CD4-positive, alpha-beta T cell treated with Interleukin-6 for 4 hours (primary cell): ENCODE measurements around the gene ARIH2.

Experiments
- DNase-seq: peaks from one replicate; pipeline ENCODE4 v3.0.0-alpha.2; 2020; ENCODE audit warnings: mixed read lengths

Gene ARIH2

DNA sequence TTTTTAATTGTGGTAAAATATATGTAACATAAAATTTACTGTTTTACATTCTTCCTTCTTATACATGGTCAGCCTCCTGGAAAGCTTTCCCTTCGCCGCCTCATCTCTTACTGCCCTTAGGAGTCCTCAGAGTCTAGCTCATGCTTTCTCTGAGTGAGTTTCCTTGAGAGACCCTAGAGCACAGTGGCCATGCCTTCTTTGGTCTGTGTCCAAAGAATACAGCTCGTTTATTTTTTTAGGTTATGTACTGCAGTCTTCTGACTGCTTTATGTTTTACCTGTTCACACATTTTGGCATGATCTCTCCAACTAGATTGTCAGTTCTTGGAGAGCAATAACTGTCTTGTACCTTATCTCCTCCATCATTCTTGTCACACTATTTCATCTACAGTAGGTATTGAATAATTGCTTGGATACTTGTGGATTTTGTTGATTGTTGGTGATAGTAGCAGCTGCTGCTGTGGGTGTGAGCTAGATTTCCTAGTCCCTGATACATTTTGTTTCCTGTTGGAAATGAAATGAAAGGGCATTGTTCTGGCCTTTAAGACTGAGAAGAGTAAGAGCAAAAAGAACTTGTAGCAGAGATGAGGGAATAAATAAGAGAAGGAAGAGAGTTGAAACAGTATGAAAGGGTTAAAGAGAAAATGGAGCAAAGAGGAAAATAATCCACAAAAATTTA, 10.9 kb downstream of the ARIH2 start:
- DNase-seq: no peak

DNA sequence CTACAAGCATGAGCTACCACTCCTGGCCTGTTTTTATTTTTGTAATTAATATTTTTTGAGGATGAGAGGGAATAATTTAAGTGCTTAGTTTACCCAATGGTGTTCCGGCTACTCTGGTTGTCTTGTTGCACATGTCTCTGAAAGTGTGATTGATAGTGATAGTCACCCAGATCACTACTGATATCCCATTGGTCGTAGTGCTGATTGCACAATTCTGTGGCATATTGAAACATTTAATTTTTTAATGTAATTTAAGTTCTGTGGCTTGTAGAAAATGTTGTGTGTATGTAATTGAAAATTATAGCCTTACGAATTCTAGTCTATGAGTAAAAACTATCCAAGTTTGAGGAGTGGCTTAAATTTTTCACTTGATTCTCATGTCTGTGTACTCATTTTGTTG, 11.9 kb downstream of the ARIH2 start:
- DNase-seq: no peak

DNA sequence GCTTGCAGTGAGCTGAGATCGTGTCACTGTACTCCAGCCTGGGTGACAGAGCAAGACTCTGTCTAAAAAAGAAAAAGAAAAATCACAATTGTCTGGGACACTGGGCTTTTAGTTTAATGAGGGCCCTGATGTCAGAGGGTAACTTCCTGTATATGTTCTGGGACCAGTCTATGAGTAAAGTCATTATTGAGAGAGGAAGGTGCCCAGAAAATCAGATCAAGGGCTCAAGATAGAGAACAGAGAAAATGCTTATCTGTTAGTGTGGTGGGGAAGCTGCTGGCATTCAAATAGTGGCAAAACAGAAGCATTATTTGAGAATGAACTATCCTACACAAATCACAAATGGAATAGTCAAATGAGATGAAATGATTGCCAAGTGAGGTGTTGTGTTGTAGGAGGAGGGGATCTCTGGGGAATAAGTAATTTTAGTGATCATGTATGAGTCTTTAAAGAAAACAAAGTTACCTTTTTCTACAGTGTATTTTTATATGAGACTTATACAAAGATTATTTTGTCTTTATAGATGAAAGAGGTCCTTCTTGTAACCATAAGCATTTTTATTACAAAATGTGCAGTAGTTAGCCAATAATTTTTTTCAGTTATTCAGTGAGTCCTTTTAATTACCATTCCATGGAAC, 13.4 kb downstream of the ARIH2 start:
- no peak for DNase-seq

DNA sequence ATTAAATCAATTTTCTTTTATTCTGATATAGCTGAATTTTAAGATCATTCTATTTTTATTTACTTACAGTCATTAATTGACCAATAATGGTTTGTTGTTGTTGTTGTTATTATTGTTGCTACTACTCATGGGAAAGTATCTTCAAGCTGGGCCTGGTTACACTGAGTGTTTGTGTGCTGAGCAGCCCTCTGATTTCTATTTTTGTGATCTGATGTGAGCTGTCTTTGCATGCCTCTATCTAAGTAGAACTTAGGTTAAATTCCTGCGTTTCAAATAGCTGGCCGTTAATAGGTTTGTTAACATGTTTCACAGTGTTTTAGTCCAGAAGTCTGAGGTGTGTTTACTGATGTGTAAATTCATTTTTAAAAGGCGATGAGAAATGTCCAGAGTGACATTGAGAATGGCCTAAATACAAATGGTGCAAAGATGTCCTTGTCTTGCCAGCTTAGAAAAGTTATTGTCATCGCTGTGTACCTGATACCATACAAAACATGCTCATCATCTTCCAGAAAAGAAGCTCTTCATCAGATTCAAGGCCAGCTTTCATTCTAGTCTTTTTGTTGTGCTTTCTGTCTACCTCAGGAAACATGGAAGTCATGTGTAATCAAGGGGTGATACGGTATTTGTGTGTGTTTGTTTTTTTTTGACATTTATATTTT, 15.8 kb downstream of the ARIH2 start:
- DNase-seq: no peak

DNA sequence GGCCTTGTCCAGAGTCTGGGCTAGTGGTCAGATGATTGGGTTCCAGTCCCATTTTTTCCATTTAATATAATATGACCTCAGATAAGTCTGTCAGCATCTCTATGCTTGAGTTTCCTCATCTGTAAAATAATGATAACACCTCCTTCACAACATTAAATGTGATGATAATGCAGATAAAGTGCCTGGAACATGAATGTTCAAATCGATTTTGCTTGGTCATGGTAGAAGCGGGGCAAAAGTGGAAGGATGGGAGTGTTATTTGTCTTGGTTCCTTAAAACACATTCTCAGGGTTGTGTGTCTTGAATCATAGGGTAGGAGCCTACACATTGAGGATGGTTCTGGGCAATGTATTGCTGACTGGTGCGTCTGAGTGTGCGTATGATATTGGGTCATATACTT, 16.9 kb downstream of the ARIH2 start:
- DNase-seq: no peak

DNA sequence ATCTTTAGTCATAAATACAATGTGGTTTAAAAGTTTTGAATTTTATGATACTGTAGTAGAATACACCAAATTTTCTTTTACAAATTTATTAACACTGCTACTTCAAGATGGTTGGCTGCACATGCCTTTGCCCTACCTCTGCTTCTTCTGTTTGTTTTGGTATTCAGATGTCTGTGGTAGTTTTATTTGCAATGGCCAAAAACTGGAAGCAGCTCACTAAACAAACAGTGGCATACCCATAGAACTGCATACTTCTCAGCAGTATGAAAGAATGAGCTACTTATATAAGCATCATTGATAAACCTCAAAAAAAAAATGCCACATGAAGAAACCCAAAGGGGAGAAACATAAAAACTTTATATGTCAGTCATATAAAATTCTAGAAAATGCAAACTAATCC, 19.5 kb downstream of the ARIH2 start:
- DNase-seq: no peak

DNA sequence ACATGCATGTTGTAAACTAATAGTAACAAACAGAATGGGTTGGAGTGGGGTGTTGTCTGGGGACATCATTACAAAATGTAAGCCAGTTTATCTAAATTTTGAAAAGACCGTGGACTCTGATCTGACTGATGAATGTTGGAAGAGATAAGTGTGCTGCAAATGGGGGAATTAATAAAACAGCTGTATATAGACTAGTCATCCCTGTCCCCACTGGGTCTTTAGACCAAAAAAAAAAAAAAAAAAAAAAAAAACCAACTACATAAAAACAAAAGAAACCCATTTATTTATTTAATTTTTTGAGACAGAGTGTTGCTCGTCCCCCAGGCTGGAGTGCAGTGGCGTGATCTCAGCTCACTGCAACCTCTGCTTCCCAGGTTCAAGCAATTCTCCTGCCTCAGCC, 20.0 kb downstream of the ARIH2 start:
- no peak for DNase-seq

DNA sequence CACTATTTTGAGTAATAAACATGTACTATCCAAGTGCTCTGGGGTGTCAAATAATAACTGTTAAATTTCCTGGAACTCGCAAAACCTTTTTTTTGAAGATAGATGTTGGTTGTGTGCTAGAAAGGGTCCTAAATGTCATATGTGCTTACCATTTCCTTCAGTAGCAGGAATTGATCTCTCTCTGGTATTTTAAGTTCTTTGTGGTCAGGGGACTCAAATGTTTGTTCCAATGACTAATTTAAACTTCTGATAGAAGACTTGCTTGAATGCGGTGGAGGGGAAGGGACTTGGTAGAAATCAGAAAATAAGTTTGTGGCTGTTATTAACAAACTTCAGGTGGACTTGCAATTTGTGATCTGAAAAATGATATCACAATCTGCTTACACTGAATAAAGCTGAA, 26.8 kb downstream of the ARIH2 start:
- DNase-seq: no peak

DNA sequence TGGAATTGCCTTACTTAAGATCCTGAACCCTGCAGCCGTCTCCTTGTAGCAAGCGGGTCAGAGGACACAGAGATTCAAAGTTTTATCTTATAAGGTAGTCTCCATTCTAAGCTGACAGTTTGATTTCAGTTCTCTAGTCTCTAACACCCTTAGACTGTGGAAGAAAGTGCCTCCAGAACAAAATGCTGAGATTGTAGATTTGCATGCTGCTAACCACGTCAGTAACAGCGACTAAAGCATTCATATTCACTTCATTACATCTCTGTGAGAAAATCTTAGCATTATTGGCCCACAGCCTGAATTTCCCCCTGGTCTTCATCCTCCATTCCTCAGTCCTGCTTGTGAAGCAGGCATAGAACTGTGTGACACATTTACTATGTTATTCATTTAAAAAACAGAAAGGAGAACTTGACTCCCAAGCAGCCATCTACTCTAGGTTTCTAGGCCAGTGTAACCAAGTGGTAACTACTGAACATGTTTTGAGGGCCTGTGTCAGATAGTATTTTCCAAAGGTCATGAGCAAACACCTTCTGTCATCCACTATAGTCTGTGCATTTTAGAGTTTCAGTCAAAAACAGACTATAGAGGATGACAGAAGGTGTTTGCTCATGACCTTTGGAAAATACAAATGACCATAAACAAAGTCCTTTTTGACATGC, 27.4 kb downstream of the ARIH2 start:
- no peak for DNase-seq

DNA sequence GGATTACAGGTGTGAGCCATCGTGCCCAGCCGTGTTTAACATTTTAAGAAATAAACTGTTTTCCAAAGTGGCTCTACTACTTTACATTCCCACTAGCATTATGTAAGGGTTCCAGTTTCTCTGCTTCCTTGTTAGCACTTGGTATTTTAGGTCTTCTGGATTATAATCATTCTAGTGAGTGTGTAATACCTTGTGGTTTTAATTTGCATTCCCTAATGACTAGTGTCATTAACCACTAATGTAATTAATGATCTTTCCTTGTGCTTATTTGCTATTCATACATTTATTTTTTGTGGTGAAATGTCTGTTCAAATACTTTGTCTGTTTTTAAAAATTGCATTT, 30.7 kb downstream of the ARIH2 start:
- DNase-seq: no peak

DNA sequence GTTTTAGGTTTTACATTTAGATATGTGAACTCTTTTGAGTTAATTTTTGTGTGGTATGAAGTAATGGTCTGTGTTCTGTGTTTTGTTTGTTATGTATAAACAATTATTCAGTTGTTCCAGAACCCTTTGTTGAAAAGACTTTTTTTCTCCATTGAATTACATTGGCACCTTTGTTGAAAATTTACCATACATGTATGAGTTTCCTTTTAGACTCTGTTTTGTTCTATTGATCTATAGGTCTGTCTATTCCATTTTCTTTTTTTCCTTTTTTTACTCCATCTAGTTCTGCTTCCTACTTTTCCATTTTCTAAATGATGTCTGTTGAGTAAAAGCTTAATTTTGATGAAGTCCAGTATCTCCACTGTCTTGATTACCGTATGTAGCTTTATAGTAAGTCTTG, 31.4 kb downstream of the ARIH2 start:
- DNase-seq: no peak

DNA sequence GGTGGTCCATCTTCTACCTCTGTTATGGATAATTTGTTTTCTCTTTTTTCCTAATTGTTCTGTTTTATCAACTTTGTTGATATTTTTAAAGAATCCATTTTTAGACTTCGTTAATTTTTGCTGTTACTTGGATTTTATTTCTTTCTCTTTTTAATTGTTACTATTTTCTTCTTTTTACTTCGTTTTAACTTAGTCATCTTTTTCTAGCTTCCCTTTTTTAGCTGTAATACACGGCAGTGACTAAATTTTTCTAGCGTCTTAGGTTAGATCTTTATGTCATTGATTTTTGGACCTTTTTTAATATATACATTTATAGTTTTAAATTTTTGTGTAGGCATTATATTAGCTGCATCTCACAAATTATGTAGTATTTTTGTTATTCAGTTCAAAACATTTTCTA, 33.1 kb downstream of the ARIH2 start:
- DNase-seq: no peak

DNA sequence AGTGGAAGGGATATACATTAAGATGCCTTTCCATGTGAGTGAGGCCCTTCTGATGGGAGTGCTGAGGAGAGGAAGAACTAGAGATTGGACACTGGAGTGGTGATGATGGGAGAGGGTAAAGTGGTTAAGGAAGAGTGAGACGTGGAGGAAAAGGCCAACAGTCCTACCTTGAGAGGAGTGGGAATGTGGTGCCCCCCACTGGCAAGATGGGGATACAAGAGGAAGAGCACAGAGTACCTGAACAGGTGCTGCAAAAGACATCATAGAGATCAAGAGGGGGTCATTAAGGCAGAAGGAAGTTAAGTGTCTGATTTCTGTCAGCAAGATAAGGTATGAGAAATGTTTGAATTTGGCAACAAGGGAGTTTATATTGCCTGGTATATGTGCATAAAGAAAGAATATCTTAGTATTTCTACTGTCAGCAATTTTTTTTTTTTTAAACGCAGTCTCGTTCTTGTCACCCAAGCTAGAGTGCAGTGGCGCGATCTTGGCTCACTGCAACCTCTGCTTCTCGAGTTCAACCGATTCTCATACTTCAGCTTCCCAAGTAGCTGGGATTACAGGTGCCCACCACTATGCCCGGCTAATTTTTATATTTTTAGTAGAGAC, 34.0 kb downstream of the ARIH2 start:
- DNase-seq: peak; percentile 70

DNA sequence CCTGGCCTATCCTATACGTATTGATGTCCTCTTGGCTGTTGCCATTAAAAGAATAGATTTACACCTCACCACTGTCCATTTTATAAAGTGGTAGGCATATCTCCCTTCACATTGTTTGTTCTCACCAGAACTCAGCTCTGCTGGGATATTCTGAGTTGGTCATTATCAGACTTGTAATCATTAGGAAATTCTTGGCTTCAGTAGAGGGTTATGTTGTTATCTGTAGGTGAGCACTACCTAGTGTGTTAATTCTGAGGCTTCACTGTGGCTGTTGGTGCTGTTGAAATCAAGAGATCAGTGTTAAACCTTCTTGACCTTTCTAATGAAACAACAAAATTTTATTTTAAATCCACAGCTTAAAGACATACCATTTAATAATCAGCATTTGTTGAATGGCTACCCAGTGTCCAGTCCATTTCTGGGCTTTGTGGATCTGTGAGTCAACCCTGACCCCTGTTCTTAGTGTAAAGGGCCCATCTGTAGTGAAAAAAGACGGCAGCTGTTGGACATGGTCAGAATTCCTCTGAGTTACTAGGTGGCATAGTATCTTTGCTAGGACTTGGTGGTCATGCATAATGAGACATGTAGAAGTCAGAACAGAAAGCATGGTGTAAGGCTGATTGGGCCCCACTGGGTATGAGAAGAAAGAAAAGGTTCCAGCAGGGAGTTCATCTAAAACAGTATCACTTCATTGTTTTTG, 38.5 kb downstream of the ARIH2 start:
- no peak for DNase-seq

DNA sequence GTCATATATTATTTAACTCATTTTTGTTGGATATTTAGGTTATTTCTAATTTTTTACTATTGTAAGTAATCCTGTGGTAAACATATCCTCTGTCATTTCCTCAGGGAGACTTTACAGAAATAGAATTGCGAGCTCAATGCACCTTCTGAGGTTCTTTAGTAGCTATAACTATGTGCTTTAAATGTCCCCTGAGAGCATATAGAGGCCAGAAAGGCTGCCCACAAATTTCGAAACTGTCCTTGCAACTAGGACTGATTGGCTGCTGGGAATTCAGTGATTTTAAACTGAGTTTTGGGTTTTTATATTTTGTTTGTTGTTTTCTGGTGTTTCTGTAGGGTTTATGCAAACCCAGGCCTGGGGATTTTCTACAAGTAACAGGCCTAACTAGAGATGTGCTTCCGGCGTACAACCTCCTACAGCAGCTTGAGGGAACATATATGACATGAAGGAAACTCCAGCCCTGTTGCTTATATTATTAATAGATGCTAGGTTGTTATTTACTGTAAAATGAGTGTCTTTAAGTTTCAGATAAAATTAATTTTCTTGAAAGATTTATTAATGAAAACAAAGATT, 42.3 kb downstream of the ARIH2 start:
- DNase-seq: no peak

DNA sequence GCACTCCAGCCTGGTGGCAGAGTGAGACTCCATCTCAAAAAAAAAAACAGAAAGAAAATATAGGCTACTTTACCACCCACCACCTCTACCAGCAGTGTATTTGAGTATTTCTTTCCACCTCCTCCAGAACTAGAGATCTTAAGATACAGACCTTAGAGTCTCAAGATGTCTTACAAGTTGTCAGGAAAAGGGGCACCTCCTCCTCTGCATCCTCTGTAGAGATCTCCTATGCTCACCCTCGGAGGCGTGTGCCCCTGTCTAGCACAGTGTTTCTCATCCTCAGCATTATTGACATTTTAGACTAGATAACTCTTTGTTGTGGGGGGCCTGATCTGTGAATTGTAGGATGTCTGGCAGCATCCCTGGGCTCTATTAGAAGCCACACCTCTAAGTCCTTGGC, 43.7 kb downstream of the ARIH2 start:
- DNase-seq: no peak

DNA sequence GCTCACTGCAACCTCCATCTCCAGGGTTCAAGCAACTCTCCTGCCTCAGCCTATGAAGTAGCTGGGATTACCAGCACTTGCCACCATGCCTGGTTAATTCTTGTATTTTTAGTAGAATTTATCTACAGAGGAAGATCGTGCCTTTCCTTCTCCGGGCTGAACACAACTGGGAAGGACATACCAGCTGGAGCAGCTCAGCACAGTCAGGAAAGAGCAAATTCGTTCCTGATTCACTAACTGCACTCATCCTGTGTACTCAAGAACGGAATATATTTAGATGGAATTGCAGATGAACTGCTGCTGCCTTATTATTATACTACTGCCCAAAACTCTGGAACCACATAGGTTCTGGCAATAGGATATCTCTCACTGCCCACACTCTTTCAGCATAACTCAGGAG, 44.3 kb downstream of the ARIH2 start:
- no peak for DNase-seq

DNA sequence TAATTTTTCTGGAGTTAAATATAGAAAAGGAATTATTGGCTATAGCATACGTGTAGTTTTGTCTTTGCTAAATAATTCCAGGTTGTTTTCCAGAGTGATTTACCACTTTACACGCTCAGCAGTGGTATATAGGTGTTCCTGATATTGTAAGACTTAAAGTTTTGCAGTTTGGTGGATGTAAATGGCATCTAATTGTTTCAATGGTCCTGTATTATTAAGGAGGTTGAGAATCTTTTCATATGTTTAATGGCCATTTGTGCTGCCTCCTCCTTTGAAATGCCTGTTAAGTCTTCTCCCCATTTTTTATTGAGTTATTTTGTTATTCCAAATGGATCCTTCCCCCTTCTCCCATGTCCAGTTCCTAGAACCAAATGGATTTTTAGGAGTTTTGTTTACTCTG, 44.9 kb downstream of the ARIH2 start:
- no peak for DNase-seq

DNA sequence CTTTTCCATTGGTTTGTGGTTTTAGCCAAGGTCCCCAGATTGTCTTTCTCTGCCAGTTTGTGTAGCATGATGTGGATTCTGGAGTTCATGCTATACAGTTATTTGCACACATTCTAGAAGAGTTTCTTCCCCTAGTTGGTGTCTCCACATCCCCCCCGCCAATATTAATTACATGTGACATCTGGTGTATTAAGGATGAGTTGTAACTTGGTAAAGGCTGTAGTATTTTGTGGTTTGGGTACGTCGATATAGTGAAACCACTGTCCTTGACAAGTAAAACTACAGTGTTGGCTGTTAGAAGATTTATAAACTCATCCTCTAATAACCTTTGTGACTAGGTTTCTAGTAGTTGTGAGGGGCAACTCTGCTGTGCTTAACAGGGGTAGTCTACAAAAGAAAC, 47.7 kb downstream of the ARIH2 start:
- DNase-seq: no peak

DNA sequence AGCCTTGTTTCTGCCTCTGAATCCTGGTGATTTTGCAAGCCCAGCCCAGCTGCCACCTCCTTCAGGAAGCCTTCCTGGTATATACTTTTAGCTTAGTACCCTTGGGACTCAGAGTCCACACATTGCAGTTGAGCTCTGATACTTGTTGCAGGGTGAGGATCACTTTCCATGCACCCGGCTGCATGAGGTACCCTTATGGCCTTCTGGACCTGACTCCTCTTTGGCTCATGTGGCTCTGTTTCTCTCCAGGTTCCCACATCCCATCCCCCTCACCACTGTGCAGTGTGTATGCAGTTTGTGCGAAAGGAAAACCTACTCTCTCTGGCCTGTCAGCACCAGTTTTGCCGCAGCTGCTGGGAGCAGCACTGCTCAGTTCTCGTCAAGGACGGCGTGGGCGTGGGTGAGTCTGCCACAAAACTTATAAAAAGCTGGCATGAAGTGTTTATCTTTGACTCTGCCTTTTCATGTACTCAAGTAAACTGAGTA, 48.3 kb downstream of the ARIH2 start:
- peak; percentile 11 for DNase-seq

DNA sequence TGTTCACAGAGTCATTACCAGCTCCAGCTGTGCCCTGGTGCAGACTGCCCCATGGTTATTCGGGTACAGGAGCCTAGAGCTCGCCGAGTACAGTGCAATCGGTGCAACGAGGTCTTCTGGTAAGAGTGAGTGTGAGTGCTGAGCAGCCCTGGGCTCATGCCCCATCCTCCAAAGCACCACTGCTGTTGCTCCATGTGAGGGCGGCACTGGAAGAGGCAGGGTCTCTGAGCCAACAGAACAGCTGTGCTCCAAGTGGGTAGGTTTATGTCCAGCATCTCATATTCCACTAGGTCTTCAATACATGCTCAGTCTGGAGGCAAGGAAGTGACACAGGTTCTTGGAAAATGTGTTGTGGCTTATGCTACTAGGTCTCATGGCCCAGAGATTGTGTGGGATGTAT, 51.9 kb downstream of the ARIH2 start:
- no peak for DNase-seq

DNA sequence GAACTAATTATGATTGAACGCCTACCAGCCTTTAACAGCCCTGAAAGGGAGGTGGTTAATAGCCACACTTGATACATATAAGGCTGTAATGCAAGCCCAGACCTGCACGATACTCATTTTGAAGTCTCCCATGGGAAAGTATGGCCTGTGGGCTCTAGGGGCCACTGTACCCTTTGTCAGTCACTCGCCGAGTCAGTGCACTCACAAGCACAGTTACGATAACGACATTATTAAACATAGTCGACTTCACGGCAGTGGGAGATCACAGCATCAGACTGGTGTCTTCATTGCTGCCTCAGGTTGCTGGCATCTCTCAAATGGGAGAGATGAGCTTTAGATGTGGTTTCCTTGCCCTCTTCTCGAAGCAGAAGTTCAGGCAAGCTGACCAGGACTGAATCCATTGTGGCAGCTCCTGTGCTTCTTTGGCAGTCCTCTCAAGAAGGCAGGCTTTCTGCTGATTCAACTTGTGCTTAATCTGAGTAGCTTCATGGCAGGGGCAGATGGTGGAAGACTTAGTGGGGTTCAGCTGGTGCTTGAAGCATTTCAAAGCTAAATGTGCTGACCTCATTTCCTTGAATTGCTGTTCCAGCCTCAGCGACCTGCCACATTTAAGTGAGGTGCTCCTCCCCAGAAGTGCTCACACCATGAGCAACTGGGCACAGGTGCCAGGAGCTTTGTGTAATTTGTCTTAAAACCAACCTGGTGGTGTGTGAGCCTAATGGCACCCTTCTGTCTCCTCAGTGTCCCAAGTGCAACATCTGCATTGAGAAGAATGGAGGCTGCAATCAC, 55.6 kb downstream of the ARIH2 start:
- DNase-seq: no peak
